Measurements from ENCODE around the gene FOXR1. TPM values are rescaled to one million over a fixed set of nuclear protein-coding genes. Genes with fewer than 3 reads are reported as not detected.

FOXR1 gene
- polyA plus RNA-seq, 1 experiment = not detected

Small RNA genes lying within 50 kb of the gene (small RNA-seq; reads per million reads assigned to genes)
- gene AP003392.2 (ENCODE audit: insufficient read length, low read depth, low replicate concordance) (not detected), gene RF00017 (ENCODE audit: insufficient read length, low read depth, low replicate concordance) (not detected), gene RF00019 (ENCODE audit: insufficient read length, low read depth, low replicate concordance) (not detected), gene RN7SL688P (ENCODE audit: insufficient read length, low read depth, low replicate concordance) (not detected)

Other genes with a start within 250 kb of the FOXR1 start
- gene DDX6, start 180.6 kb upstream of the FOXR1 start, polyA plus RNA-seq (2011; rRNA removed) = 23.7 and 49.8 TPM in 2 replicates
- gene CXCR5, start 87.9 kb upstream of the FOXR1 start, polyA plus RNA-seq (2011; rRNA removed) = not detected in 2 replicates
- gene BCL9L, start 45.8 kb upstream of the FOXR1 start, polyA plus RNA-seq (2011; rRNA removed) = 8.6 and 15.0 TPM in 2 replicates
- gene UPK2, start 15.5 kb upstream of the FOXR1 start, polyA plus RNA-seq (2011; rRNA removed) = 0.18 and 0.20 TPM in 2 replicates
- 10.5 and 12.0 TPM in 2 replicates for gene CENATAC, start 26.4 kb downstream of the FOXR1 start, polyA plus RNA-seq (2011; rRNA removed)
- gene RPS25, start 46.6 kb downstream of the FOXR1 start, polyA plus RNA-seq (2011; rRNA removed) = 351 and 799 TPM in 2 replicates
- 167 and 211 TPM in 2 replicates for gene TRAPPC4, start 47.0 kb downstream of the FOXR1 start, polyA plus RNA-seq (2011; rRNA removed)
- 14.1 and 21.4 TPM in 2 replicates for gene SLC37A4, start 59.1 kb downstream of the FOXR1 start, polyA plus RNA-seq (2011; rRNA removed)
- 115 and 123 TPM in 2 replicates for gene HYOU1, start 85.4 kb downstream of the FOXR1 start, polyA plus RNA-seq (2011; rRNA removed)
- gene VPS11, start 96.1 kb downstream of the FOXR1 start, polyA plus RNA-seq (2011; rRNA removed) = 11.4 and 15.9 TPM in 2 replicates
- 38.4 and 54.9 TPM in 2 replicates for gene HMBS, start 113.1 kb downstream of the FOXR1 start, polyA plus RNA-seq (2011; rRNA removed)
- gene DPAGT1, start 130.1 kb downstream of the FOXR1 start, polyA plus RNA-seq (2011; rRNA removed) = 67.4 and 75.6 TPM in 2 replicates
- gene C2CD2L, start 135.6 kb downstream of the FOXR1 start, polyA plus RNA-seq (2011; rRNA removed) = 2.8 and 5.7 TPM in 2 replicates
- gene HINFP, start 149.8 kb downstream of the FOXR1 start, polyA plus RNA-seq (2011; rRNA removed) = 17.6 and 27.3 TPM in 2 replicates
- 0.06 and 0.17 TPM in 2 replicates for gene ABCG4, start 177.3 kb downstream of the FOXR1 start, polyA plus RNA-seq (2011; rRNA removed)
- gene NLRX1, start 197.0 kb downstream of the FOXR1 start, polyA plus RNA-seq (2011; rRNA removed) = 12.0 and 19.4 TPM in 2 replicates
- gene NHERF4, start 213.7 kb downstream of the FOXR1 start, polyA plus RNA-seq (2011; rRNA removed) = not detected in 2 replicates
- 9.3 and 11.4 TPM in 2 replicates for gene CBL, start 234.6 kb downstream of the FOXR1 start, polyA plus RNA-seq (2011; rRNA removed)

Data from BJ (cell line).